GM21528 (cell line): ENCODE data around the gene DUSP10.

Experiments used
- ATAC-seq: cut with Tn5 transposase; IDR thresholded peaks from one replicate; pipeline ENCODE4 v1.9.1; 2021; ENCODE audit warnings: mild to moderate bottlenecking, moderate library complexity; ENCODE audit not compliant: unreplicated experiment, low FRiP score

The DUSP10 gene

DNA sequence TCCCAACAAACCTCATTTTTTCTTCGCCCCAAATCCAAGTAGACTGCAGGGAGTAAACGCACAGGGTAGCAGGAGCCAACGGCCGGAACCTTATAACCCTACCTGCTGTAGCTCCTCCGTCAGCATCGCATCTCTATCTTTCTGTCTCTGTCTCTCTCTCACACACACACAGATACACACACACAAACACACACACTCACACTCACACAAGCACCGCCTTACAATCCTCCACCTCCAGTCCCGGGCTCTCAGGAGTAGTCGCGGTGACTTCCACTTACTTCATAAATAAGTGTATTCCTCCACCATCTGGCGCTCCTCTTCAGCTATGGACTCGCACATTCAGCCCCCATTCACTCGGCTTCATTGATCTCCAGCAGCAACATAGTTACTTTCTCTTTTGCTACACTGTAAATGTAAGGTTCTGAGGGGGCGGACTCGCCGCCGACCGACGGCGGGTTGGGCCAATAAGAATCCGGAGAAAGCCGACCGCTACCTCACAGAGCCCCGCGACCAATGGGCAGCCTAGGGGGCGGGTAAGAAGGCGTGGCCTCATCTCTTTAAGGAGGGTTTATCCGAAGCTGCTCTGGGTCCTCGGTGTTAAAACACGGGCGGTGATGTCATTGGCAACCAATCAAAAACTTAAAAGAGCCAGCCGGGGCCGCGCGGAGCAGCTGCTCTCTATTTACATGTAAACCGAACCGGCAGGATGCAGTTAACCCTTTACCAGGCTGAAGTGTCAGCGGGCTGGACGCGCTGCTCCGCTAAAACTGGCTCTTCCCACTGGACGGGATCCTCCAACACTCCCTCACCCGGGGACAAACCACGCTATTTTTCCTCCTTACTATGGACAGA, at the start of gene DUSP10:
Gene DUSP10, minus strand, starts transcription at position 387 of the 852 bp plus-strand sequence. CDS start 2,345 bp downstream, outside the sequence.
- ATAC-seq: peak; percentile 91

DNA sequence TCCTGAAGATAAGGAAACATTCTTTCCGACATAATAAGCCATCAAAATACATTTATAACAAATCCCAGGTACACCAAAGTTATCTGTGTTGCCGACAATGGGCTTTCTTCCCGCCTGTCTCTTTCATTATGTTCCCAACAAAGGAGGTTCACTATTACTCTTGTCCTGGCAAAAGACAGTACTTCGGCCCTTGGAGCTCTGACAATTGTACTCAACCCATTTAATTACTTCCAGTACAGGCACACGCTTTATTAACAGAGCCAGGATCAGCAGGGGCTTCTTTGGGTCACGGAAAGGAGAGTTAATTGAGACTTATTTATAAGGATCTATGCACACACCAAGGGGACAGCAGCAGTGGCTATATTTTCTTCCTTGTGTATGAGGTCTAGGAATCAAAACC, 46.6 kb upstream of the DUSP10 start:
- ATAC-seq: no peak

DNA sequence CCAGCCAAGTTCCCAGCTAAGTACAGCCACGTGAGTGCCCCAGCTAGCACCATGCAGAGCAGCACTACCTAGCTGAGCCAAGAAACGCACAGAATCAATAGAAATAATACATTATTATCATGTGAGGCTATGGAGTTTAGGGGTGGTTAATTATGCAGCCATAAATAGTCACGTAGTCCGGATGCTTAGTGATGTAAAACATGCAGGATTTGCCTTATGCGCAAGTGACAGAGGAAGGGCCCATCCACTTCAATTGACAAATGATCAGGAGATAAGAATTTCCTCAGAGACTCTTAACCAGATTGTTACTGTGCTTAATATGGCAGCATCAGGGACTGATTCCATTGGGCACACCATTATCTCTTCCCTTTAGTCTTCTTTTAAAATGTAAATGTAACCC, 44.8 kb upstream of the DUSP10 start:
- ATAC-seq: no peak

DNA sequence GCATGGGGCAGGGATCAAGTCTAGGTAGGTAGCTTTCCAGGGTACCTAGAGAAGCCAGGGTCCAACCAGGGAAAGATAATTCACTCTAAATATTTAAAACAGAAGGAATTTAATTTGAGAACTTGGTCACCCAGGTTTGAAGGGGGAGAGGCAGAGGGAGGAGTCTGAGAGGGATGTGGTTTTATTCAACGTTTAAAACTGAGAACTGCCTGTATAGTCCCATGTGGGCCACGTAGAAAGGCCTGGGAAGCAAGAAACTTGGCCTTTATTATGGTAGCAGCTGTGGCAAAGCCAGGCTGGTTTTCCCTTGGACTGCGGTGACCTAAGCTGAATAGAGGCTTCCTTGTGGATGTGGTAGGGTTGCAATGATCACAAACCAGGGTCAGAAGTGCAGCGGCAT, 42.0 kb upstream of the DUSP10 start:
- ATAC-seq: no peak

DNA sequence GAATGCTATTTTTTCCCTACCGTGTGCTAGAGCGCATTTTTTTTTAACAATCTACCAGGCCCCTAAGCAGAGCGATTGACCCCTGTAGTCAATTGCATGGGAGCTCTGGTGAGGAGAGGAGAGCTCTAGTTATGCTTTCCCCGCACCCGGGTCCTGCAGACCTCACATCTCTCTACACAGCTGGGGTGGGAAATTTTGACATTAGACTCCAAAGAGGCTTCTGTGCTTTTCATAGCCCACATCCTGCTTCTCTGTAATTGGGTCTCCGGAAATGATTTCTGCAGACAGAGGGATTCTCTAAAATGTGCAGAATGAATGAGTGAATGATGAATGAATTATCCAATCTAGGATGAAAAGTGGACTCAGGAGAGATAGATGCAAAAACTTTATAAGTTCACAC, 41.5 kb upstream of the DUSP10 start:
- no peak for ATAC-seq

DNA sequence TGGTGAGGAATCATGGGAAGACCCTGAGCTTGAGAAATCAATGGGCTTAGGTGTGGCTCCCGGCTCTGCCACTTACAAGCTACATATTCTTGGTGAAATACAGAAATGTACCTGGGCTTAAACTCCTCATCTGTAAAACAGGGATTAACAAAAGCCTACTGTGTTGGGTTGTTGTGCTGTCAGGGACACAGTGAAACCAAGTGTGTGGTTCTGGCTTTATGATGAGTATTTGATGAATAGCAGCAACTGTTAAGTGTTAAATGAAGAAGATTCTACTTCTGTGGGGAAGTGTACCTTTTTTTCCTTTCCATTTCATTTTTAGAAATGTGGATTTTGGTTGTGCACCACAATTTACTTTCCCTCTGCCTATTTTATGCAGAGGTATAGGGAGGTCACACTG, 41.1 kb upstream of the DUSP10 start:
- no peak for ATAC-seq

DNA sequence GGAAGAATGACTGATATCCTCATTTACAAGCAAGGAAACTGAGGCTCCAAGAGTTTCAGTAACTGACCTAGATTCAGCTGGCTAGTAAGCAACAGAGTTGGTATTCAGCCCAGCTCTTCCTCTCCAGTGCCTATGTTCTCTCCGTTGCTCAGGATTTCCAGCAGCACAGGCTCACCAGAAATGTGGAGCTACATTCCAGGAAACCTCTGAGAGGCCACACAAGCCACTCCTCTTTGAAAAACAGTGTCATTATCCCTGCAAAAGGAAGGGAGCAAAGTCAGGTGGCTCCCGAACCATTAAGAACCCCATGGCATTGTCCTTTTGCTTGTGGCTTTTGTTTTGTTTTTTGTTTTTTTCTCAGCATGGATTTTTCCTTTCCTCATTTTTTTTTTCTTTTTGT, 40.6 kb upstream of the DUSP10 start:
- no peak for ATAC-seq

DNA sequence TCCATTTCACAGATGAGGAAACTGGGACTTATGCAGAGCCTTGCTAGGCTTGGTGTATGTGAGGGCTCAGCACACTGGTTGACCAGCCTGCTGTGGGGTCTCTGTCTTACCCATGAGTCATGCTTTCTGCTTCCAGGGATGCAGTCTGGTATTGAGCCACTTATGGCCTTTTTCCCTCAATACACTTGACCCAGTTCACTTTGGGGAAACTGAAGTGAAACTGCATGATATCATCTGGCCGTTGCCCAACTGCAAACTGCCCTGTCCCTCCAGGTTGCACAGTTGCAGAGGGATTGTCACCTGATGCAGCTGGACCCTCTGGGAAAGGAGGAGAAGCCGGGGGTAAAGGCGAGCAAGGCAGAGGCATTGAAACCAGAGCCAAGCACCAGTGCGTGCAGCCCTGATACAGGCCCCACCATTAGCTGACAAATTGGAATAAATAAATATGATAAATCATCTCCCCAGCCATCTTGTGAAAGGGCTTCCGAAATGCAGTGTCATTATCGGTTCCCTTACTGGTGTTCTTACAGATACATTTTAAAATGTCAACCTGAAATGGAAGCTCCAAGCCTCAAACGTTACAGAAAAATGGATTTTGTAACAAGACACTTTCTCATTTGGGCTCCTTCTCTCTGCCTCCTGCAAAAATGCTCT, 39.3 kb upstream of the DUSP10 start:
- ATAC-seq: no peak

DNA sequence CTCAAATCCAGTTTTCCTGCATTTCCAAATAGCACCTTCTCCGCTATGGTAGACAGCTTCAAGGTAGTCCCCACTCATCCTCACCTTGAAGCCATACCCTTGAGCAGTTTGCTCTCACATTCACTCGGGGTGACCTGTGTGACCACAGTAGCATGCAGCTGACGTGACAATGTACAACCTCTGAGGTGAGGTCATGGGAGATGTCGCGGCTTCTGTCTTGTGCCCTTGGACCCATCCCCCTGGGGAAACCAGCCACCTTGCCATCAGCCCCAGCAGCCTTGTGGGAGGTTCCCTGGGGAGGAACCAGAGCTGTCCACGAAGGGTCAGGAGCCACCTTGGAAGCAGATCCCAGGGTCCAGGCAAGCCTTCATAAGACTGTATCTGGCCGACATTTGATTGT, 38.3 kb upstream of the DUSP10 start:
- ATAC-seq: no peak

DNA sequence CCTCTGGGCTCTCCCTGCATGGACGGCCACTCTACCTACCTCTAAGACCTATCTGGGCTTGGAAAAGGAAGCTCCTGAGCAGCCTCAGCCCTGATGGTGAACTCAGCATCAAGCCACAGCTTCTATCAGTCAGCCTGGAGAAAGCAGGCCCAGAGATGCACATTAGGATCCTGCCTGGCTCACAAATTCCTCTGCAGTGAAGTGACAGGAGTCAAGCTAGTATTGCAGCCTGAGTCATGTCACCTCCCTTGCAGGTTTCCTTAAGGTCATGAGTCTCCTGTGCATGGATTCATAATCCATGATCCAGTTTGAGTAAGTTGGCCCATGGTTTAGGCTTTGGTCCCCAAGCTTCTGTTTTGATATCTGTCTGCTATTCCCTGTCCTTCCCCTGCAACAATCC, 37.9 kb upstream of the DUSP10 start:
- ATAC-seq: no peak

DNA sequence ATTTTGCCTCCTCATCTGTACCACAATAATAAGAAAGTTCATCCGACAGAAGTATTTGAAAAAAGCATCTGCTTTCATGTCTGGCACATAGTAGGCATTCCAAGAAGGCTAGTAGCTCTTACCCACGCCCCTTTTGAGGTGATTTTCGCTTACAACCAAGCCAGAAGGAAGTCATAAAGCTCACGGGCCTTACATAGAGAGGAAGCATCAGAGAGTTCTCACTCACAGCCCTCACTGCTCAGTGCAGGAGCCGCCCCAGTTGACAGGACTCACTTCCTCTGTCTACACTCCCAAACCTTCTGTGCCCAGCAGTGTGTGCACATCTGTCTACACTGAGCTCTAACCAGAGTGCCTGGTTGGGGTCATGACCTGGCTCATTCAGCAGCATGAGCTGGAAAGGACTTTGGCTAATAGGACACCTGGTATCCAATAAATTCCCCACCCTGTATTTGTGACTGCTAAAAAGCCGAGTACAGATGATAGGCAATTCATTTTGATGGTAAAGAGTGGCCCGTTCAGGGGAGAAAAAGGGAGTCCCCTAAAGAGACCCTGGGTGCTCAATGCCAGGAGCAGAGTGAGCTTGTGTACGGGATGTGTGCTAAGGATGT, 36.8 kb upstream of the DUSP10 start:
- ATAC-seq: peak; percentile 36

DNA sequence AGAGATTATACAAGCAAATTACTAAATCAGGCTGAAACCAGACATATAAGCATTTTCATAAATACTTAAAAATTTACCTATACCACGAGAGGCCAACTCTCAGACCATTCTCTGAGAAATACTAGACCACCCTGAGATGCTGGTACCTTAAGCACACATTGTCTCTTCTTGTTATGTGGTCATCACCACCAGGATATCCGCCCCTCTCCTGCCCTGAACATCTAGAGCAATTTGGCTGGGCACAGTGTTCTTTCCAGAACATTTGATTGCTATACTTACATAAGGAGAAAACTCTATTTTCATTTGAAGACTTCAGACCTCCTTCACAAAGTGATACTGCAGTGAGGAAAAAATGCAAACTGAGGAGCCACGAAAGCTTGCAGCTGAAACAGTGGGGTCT, 36.2 kb upstream of the DUSP10 start:
- peak; percentile 38 for ATAC-seq

DNA sequence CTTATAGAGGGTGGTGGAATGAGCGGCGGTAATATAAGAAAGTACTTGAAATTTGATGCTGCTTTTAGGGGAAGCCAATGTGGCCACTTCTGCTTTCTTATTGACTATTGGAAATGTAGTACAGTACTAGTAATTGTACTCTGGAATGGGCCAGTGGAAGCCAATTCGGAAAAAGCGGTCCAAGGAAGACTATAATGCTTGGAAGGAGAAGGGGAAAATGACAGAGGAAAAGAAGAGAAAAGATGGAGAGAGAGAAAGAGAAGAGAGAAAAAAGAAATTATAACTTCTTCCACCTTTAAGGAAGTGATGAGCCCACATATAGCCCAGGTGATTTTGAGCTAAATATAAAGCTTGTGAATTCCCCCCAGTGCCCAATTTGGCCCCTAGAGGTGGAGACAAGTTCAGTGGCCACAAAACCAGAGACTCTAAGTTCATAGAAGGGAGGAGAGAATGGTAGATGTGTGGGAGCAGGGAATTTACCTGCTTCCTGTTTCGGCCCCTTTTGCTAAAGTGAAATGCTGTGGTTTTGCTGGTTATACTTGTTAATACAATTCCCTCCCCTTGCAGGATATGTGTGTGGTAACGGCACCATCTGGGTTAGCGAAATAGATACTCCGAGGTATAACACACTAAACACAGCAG, 35.7 kb upstream of the DUSP10 start:
- ATAC-seq: peak; percentile 78

DNA sequence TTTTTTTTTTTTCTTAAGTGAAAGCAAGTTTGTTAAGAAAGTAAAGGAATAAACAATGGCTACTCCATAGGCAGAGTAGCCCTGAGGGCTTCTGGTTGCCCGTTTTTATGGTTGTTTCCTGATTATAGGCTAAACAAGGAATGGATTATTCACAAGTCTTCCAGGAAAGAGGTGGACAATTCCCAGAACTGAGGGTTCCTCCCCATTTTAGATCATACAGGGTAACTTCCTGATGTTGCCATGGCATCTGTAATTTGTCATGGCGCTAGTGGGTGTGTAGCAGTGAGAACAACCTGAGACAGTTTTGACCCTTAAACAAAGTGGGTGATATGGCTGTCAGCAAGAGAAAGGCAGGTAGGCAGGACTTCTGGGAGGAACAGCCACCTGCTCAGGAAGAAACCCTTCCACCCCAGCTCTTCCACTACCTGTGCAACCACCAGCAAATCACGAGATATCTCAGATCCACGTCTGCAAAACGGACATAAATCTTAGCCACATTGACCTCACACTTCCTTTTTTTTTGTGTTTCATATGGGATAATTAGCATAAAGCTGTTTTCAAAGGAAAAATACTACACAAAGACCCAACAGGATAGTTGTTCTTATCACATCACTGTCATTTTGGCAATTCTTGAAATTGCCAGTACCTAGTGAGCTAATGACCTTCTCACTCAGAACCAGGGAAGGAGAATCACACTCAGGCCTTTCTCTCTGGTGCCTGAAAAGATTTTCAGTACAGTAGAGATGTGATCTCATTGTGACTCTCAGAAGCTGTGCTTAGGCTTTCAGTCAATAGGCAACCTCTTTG, 34.8 kb upstream of the DUSP10 start:
- peak; percentile 33 for ATAC-seq

DNA sequence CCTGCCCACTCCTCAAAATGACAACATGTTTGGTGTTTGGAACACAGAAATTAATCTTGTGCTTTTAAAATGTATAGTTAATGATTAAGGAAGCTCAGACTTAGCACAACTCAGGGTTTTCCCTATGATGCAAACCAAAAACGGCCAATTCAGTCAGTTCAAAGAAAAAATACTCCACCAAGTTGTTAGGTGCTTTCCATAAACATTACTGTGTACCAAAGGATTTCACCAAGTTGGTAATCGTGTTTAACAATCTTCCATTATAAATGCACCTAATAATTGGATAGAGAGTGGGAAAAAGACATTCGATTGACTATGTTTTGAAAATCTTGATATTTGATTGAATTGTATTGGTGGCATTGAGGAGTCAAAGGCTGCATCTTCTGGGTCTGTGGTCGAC, 33.3 kb upstream of the DUSP10 start:
- ATAC-seq: no peak

DNA sequence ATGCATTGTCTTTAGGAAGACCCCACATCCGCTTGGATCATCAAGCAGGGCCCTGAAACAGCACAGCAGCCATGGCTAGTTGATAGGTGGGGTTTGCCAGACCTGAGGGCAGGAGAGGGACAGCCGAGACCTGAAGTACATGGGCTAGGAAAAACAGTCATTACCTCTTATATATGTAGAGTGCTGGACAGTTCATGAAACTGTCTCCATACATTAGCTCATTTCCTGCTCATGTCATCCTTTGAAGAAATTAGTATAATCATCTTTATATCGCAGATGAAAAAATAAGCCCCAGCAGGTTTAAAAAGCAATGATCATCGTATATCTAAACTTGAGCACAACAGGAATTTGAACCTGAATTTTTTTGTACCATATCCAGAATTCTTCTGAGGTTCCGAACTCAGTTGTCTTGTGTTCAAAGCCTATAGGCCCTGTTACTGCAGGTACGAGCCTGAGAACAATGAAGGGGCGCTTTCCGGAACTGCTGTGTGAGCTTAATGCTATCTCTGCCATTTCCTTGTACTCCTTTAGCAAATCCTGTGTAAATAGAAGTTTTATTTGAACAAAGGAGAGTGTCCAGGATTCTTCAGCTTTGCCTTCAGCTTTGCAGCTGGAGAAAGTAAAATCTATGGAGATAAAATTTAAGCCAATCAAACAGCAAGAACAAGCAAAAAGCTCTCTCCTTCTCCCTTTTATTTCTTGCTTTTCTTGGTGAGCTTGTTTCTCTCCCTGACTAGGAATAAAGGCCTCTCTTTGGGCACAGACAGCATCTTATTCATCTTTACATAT, 32.4 kb upstream of the DUSP10 start:
- no peak for ATAC-seq

DNA sequence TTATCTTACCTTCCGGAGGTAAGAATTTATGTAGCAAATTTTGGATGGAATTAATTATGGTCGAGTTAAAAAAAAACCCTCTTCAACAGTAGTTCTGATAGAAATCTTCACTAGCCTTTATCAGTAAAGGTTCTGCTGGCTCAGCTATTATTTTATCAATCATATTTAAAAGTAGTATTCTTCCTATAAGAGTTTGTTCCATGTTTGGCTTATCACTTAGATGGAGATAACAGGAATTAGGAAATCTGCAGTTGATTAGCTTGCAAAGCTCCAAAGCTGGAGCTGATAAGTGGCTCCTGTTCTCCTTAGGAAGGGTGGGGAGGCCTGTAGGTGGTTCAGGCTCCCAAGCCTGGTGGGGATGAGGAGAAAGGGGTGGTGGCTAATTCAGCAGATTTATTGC, 31.5 kb upstream of the DUSP10 start:
- no peak for ATAC-seq

DNA sequence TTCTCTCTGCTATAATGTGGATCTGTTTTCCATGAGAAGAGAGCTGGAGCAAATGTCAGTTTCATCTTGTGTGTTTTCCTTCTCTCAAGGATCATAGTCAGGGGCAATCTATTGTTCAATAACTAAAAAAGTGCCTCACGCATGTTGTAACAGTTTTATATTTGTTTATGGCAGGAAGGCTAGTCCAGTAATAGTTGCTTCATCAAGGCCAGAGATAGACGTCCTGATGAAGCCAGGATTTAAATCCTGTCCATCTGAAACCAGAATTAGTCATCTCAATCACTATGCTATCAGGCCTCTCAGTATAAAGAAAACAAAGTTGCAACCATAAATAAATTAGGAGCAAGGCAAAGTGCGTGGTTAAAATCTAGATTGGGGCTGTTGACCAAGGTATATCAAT, 30.2 kb upstream of the DUSP10 start:
- ATAC-seq: no peak

DNA sequence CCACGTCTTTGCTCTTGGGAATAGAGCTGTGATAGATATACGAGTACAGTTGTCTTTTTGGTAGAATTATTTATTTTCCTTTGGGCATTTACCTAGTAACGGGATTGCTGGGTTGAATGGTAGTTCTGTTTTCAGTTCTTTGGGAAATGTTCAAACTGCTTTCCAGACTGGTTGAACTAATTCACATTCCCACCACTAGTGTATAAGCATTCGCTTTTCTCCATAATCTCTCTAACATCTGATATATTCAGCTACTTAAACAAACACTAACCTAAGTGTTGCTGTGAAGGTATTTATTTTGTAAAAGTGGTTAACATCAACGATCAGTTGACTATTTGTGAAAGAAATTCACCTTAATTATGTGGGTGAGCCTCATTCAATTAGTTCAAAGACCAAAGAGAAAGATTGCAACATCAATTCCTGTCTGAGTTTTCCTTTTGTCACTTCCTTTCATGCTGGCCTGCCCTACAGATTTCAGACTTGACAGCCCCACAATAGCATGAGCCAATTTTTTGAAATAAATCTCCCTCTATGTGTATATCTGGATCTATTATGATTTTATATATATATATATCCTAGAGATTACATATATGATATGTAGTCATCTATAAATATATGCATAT, 26.7 kb upstream of the DUSP10 start:
- ATAC-seq: no peak
